GM12892 (cell line): ENCODE measurements around the gene CFB.

Source experiments
- POLR2A ChIP-seq: IDR thresholded peaks from 2 replicates; pipeline ENCODE4 v1.6.1; 2011; ENCODE audit warnings: low read depth, low read length, control low read depth
- POLR2AphosphoS5 ChIP-seq: IDR thresholded peaks from 2 replicates; pipeline ENCODE4 v1.6.1; 2011; ENCODE audit warnings: low read depth, low read length, control low read depth

DNA sequence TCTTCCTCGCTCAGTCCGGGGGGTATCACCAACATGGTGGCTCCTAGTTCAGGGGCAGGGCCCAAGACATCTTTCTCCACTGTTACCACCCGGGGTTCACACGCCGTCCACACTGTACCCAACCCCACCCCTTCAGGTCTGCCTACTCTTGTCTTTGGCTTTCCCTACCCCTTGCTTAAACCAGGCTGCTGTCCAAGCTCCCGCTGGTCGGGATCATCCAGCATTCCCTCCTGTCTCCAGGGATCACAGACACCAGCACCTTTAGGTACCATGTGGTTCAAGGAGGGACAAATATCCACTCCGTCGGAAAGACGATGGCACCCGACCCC is 12.5 kb downstream of the CFB start:
- TF ChIP-seq POLR2AphosphoS5, result no peak
- no peak for TF ChIP-seq POLR2A
